Measurements from ENCODE around the gene KRTAP12-1.

The KRTAP12-1 gene

GRCh38 chr21:44681861-44682579 is at the start of gene KRTAP12-1:
Gene KRTAP12-1, minus strand, starts transcription at chr21:44682163. Its CDS starts 40 bp downstream, at chr21:44682123.
- no peak for DNase-seq (ENCODE audit: low read depth in 3 of 3)

- no peak for DNase-seq (ENCODE audit: low read depth in 3 of 3)
Observed at GRCh38 chr21:44730951-44731579, 49.1 kb upstream of the KRTAP12-1 start.

GRCh38 chr21:44730028-44730395 is 48.0 kb upstream of the KRTAP12-1 start:
- DNase-seq (ENCODE audit: low read depth in 3 of 3) = no peak

- DNase-seq (ENCODE audit: low read depth in 3 of 3) = no peak
Observed at GRCh38 chr21:44729336-44730027, 47.5 kb upstream of the KRTAP12-1 start.

- DNase-seq (ENCODE audit: low read depth in 3 of 3) = no peak
Observed at GRCh38 chr21:44728716-44729115, 46.8 kb upstream of the KRTAP12-1 start.

- DNase-seq (ENCODE audit: low read depth in 3 of 3) = no peak
Observed at GRCh38 chr21:44727757-44728156, 45.8 kb upstream of the KRTAP12-1 start.

GRCh38 chr21:44727321-44727720 is 45.4 kb upstream of the KRTAP12-1 start:
- no peak for DNase-seq (ENCODE audit: low read depth in 3 of 3)

GRCh38 chr21:44726826-44727225 is 44.9 kb upstream of the KRTAP12-1 start:
- DNase-seq (ENCODE audit: low read depth in 3 of 3) = no peak

GRCh38 chr21:44724926-44725325 is 43.0 kb upstream of the KRTAP12-1 start:
- DNase-seq (ENCODE audit: low read depth in 3 of 3) = no peak

- no peak for DNase-seq (ENCODE audit: low read depth in 3 of 3)
Observed at GRCh38 chr21:44724196-44724595, 42.2 kb upstream of the KRTAP12-1 start.

- DNase-seq (ENCODE audit: low read depth in 3 of 3) = no peak
Observed at GRCh38 chr21:44723177-44724131, 41.5 kb upstream of the KRTAP12-1 start.

- DNase-seq (ENCODE audit: low read depth in 3 of 3) = no peak
Observed at GRCh38 chr21:44722731-44723130, 40.8 kb upstream of the KRTAP12-1 start.

- DNase-seq (ENCODE audit: low read depth in 3 of 3) = no peak
Observed at GRCh38 chr21:44720170-44720569, 38.2 kb upstream of the KRTAP12-1 start.

GRCh38 chr21:44718571-44718970 is 36.6 kb upstream of the KRTAP12-1 start:
- no peak for DNase-seq (ENCODE audit: low read depth in 3 of 3)

GRCh38 chr21:44718093-44718492 is 36.1 kb upstream of the KRTAP12-1 start:
- no peak for DNase-seq (ENCODE audit: low read depth in 3 of 3)

- no peak for DNase-seq (ENCODE audit: low read depth in 3 of 3)
Observed at GRCh38 chr21:44716984-44717383, 35.0 kb upstream of the KRTAP12-1 start.

- no peak for DNase-seq (ENCODE audit: low read depth in 3 of 3)
Observed at GRCh38 chr21:44714905-44715304, 32.9 kb upstream of the KRTAP12-1 start.

GRCh38 chr21:44713846-44714245 is 31.9 kb upstream of the KRTAP12-1 start:
- DNase-seq (ENCODE audit: low read depth in 3 of 3) = no peak

GRCh38 chr21:44713130-44713529 is 31.2 kb upstream of the KRTAP12-1 start:
- DNase-seq (ENCODE audit: low read depth in 3 of 3) = no peak

- DNase-seq (ENCODE audit: low read depth in 3 of 3) = no peak
Observed at GRCh38 chr21:44712203-44713028, 30.5 kb upstream of the KRTAP12-1 start.

Data from stimulated activated CD4-positive, alpha-beta T cell treated with anti-CD3 and anti-CD28 coated beads, TNF-alpha, amount 100 ng/mL, for 48 hours (primary cell).